ENCODE results near the gene HUWE1. TPM values are rescaled to one million over a fixed set of nuclear protein-coding genes. Genes with fewer than 3 reads are reported as not detected.
A peak's percentile ranks its signal among the peaks of the same experiment; 100 is the strongest.

HUWE1 gene
- total and polyA plus RNA-seq, 9 of the 15 experiments (the other 6 are each of a cell fraction or from before 2014, with no cell fraction given) = 23.9 to 204 (median 65.1) TPM

GRCh38 chrX:53686151-53686885 lies at the start of gene HUWE1 (continued):
- TF ChIP-seq ZNF592 (IDR thresholded peaks at IDR 0.05) (no peak), HDAC1 (IDR thresholded peaks at IDR 0.05) (no peak), FUS (optimal IDR thresholded peaks at IDR 0.05; ENCODE audit: low read depth, low read length) (no peak), MLLT1 (IDR thresholded peaks at IDR 0.05) (no peak), ZNF407 (IDR thresholded peaks at IDR 0.05; ENCODE audit: low read depth) (no peak), ZC3H4 (CRISPR knock-in tag; IDR thresholded peaks at IDR 0.05; ENCODE audit: borderline replicate concordance) (no peak), TCF3 (CRISPR knock-in tag; IDR thresholded peaks at IDR 0.05) (no peak), SAP30 (IDR thresholded peaks at IDR 0.05; ENCODE audit: borderline replicate concordance, insufficient read depth, low read depth, low read length, poor library complexity, severe bottlenecking) (peak; percentile 31), FOXK1 (CRISPR knock-in tag; IDR thresholded peaks at IDR 0.05; ENCODE audit: borderline replicate concordance) (no peak)

Data from K562 (cell line).